HUES64 (cell line): Measurements from ENCODE around the gene EXT2.

Source experiments
- H3K27ac ChIP-seq: 2 replicates; pipeline ENCODE4 v1.7.0; 2013; ENCODE audit warnings: low read depth, low read length, inconsistent platforms
- H3K27me3 ChIP-seq: 2 replicates; pipeline ENCODE4 v1.6.1; 2013; ENCODE audit warnings: mild to moderate bottlenecking, low read length; ENCODE audit not compliant: insufficient read depth
- H3K36me3 ChIP-seq: 2 replicates; pipeline ENCODE4 v1.6.1; 2013; ENCODE audit warnings: mild to moderate bottlenecking, low read length; ENCODE audit not compliant: insufficient read depth
- H3K4me1 ChIP-seq: 2 replicates; pipeline ENCODE4 v1.6.1; 2013; ENCODE audit warnings: mild to moderate bottlenecking, low read length, moderate library complexity; ENCODE audit not compliant: insufficient read depth
- H3K4me3 ChIP-seq: 2 replicates; pipeline ENCODE4 v1.5.1; 2013; ENCODE audit warnings: mild to moderate bottlenecking, low read length, moderate library complexity
- H3K9ac ChIP-seq: 2 replicates; pipeline ENCODE4 v1.6.1; 2013; ENCODE audit warnings: mild to moderate bottlenecking, low read depth, low read length
- H3K9me3 ChIP-seq: 2 replicates; pipeline ENCODE4 v1.6.1; 2013; ENCODE audit warnings: low read depth, low read length; ENCODE audit not compliant: insufficient read depth
- WGBS: fragments of 150-250, 120-280 bp; methylation state at CpG from one replicate; pipeline ENCODE4 v1.1.7; 2013; ENCODE audit warnings: missing lambda C conversion rate; 5-methylcytosine and 5-hydroxymethylcytosine counted together

Gene EXT2

DNA sequence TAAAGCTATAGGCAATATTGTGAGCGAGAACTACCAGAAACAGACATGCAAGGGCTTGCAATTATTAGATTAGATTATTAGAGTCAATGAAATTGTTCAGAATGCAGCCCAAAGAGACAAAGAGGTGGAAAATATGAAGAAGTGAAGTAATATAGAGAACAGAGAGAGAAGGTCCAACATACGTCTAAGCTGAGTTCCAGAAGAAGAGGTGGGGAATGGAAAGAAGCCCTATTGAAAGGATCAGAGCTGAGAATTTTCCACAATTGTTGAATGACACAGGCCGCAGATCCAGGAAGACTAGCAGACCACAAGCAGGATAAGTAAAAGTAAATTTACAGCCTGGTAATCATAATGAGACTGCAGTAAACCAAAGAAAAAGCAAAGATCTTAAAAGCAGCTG is 93.2 kb downstream of the EXT2 start:
- Histone ChIP-seq H3K4me1 (peaks cover 23% of the 10 kb centered on the region), H3K27ac (no peak overlapping the region), H3K36me3 (peaks cover 5% of the 10 kb centered on the region; the same call in 1 of the 2 replicates), H3K9ac (no peak overlapping the region), H3K27me3 (no peaks in the 10 kb centered on the region), H3K9me3 (peaks cover 22% of the 10 kb centered on the region), H3K4me3 (no peak overlapping the region)
- 95% methylated on average over 3 of the region's 3 CpGs for WGBS

DNA sequence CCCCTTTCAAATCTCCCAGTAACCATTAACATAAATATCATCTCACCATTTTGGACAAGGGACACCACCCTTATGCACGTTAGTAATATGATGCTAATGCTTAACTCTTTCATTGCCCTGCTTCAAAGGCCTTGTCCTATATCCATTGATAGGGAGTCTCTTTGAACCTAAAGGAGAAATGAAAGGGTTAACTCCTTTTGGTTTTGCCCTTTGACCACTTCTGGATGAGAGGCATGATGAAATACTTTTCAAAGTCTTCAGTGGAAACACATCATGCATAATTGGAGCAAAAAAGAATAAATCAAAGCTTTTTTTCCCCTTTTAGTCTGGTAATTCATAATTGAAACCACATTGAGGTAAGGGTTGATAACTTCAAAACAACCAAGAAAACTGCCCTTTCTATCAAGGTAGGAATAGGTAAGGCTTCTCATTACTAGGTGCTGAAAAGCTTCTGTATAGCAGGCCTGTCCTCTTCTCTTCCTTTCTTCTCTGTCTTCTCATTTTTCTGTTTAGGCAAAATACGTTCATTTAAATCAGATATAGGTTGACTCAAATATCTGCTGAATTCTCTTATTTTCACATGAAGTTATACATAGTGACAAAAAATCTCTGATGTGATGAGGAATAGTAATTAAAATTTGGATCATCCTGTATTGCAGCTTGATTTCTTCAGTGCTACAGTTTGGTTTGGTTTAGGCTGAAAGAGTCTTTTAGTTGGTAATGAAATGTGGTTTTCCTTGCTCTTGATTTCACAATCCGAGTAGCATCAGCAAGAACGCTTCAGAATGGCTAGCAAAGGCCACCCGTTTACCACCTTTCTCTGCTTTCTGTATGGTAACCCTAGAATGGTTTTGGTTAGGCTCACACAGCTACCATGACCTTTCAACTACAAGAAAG is 94.8 kb downstream of the EXT2 start:
- Histone ChIP-seq H3K27me3 (no peaks in the 10 kb centered on the region), H3K36me3 (peaks cover 5% of the 10 kb centered on the region; the same call in 1 of the 2 replicates), H3K9me3 (peaks cover 22% of the 10 kb centered on the region), H3K4me3 (no peak overlapping the region), H3K27ac (no peak overlapping the region), H3K9ac (no peak overlapping the region), H3K4me1 (peaks cover 23% of the 10 kb centered on the region)
- over 99% methylated on average over 5 of the region's 5 CpGs for WGBS

DNA sequence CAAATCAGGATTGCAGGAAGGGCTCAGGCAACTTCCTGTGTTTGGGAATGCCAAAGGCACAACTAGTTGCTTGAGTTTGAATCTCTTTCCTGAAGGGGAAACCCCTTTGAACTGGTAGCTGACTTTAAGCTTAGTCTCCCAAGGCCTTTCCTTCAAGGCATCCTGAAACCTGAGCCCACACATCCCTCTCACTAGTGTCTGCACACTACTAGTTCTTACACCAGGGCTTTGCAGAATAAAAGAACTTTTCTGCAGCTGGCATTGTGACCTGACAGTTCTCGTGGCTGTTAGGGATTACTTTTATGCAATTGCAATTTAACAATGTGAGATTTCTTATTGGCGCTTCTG is 95.4 kb downstream of the EXT2 start:
- peaks cover 23% of the 10 kb centered on the region for H3K4me1 ChIP-seq
- no peak overlapping the region for H3K9ac ChIP-seq
- no peak overlapping the region for H3K4me3 ChIP-seq
- H3K27me3 ChIP-seq: no peaks in the 10 kb centered on the region
- H3K9me3 ChIP-seq: peaks cover 26% of the 10 kb centered on the region
- 80% methylated on average over 2 of the region's 2 CpGs for WGBS
- no peak overlapping the region for H3K27ac ChIP-seq
- peaks cover 5% of the 10 kb centered on the region; the same call in 1 of the 2 replicates for H3K36me3 ChIP-seq

DNA sequence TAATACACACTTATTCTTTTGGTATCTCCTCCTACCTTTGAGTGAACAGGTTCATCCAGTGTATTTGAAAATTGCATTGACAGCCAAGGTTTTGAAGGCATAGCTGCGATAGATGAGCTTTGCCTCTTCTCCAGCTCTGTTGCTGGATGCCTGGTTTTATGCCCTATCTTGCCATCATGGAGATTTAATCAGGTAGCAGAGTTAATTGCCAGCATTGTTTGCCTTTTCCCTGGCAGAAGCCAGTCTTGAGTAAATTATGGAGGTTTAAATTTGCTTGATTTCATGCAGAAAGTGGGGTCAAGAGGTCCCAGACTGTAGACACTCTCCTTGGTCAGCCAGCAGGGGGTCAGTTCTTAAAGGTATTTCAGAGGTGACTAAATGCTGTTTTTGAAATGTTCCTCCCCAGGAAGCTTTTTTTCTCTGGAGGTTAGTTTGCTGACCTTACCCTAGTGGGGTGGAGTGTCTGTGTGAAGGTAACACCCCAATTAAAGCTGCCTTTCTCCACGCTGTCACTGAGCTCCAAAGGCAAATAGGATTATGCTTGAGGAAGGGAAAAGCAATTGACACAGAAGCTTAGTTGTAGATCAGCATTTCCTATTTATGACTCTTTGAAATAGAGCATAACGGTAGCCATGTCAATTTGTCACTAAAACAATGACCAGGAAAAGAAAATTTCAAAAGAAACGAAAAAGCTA is 96.0 kb downstream of the EXT2 start:
- Histone ChIP-seq H3K27ac (no peak overlapping the region), H3K9me3 (peaks cover 33% of the 10 kb centered on the region), H3K9ac (no peak overlapping the region), H3K36me3 (peaks cover 5% of the 10 kb centered on the region; the same call in 1 of the 2 replicates), H3K4me1 (peaks cover 23% of the 10 kb centered on the region), H3K4me3 (no peak overlapping the region), H3K27me3 (no peaks in the 10 kb centered on the region)
- WGBS: 69% methylated on average over 3 of the region's 4 CpGs

DNA sequence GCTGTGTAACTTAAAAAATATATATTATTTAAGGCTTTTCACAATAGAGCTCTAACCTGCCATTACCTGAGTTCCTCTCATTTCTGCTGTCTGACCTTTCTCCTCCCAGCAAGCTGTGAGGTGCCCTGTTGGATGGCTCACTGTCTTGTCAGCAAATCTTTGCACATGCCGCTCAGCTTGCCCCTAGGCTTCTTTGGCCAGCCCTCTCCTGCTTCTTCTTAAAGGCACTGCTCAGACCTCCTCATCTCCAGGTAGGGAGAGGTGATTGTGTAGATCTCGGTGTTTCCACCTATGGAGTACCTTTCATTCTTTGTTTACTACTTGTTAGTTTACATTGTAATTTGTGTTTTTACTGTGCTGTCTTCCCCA is 96.5 kb downstream of the EXT2 start:
- no peak overlapping the region for H3K27ac ChIP-seq
- H3K4me3 ChIP-seq: no peak overlapping the region
- no peaks in the 10 kb centered on the region for H3K27me3 ChIP-seq
- peaks cover 34% of the 10 kb centered on the region for H3K9me3 ChIP-seq
- WGBS: 56% methylated on average over 1 of the region's 2 CpGs
- H3K9ac ChIP-seq: no peak overlapping the region
- peaks cover 23% of the 10 kb centered on the region for H3K4me1 ChIP-seq
- H3K36me3 ChIP-seq: peaks cover 5% of the 10 kb centered on the region; the same call in 1 of the 2 replicates

DNA sequence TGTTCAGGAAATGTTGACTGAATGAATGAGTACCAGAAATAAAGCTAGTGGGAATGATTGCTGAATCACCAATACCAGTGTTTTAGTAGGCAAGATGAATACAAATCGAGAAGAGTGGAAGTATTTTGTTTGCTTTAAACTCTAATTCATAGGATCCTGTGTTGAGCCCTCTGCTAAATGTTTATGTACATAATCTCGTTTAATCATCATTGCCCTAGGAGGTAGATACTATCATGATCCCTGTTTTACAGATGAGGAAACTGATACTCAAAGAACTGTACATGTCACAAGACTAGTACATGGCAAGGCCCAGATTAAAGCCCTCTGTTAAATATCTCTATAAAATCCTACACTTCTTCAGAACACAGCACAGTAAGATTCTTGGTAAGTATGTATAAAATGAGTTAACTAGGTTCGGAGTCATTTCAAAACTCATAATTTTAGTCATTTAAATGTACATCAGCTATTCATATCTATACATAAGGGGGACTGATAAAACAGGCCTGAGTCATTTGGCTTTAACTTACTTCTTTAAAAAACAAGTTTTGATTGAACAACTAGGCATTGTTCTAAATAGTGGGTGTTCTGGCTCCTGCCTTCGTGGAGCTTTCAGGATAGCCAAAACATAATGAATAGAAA is 97.1 kb downstream of the EXT2 start:
- Histone ChIP-seq H3K27me3 (no peaks in the 10 kb centered on the region), H3K9me3 (peaks cover 33% of the 10 kb centered on the region), H3K9ac (no peak overlapping the region), H3K27ac (no peak overlapping the region), H3K36me3 (peaks cover 5% of the 10 kb centered on the region; the same call in 1 of the 2 replicates), H3K4me1 (peaks cover 23% of the 10 kb centered on the region), H3K4me3 (no peak overlapping the region)
- WGBS: 86% methylated on average over 3 of the region's 4 CpGs

DNA sequence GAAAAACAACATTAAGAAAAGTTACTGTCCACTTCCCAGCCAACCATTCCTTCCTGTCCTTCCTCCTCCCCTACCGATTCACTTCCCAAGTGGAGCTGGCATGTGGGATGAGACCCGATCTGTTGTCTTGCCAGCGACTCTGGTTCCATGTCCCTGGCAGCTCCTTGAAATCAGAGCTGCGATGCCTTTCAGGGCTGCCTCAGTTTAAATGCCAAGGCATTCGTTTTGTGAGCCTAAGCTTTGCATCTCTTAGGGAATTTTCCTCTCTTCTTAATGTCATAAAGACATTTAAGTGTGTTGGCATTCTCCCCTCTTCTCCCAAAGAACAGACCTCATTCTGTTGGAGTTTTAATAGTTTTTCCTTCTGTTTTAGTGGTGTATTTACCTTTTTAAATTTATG is 98.4 kb downstream of the EXT2 start:
- H3K27ac ChIP-seq: no peak overlapping the region
- peaks cover 21% of the 10 kb centered on the region for H3K9me3 ChIP-seq
- WGBS: 88% methylated on average over 5 of the region's 5 CpGs
- no peaks in the 10 kb centered on the region for H3K27me3 ChIP-seq
- H3K4me3 ChIP-seq: no peak overlapping the region
- no peaks in the 10 kb centered on the region; the same call in 1 of the 2 replicates for H3K36me3 ChIP-seq
- H3K4me1 ChIP-seq: peaks cover 29% of the 10 kb centered on the region
- no peak overlapping the region for H3K9ac ChIP-seq

DNA sequence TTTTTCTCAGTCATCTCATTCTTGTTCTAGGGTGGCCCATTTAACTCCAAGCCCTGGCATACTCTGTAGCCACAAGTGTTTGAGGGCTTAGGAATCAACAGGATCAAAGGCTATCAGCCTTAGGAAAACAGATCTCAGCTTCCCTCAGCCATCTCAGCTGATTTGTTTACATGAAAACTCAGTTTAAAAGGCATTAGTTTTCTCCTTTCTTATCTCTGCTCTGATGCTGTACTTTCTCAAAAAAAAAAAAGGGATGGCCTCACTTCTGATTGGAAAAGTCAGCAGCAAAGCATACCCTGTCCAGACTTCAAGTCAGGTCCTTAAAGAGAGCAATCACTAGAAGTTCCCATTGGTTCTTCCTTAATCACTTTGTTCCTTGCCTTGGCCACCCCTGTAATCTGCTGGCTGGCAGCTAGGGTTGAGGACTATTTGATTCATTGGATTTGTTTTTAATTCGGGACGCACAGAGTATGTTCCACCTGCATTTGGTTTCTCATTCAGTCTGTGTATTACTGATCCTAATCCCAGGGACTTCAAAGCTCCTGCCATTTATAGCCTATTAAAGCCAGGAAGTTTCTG is 102.8 kb downstream of the EXT2 start:
- peaks cover 12% of the 10 kb centered on the region; the same call in 1 of the 2 replicates for H3K9me3 ChIP-seq
- no peaks in the 10 kb centered on the region for H3K36me3 ChIP-seq
- no peak overlapping the region for H3K4me3 ChIP-seq
- H3K27me3 ChIP-seq: no peaks in the 10 kb centered on the region
- H3K4me1 ChIP-seq: peaks cover 31% of the 10 kb centered on the region
- no peak overlapping the region for H3K9ac ChIP-seq
- H3K27ac ChIP-seq: no peak overlapping the region
- 93% methylated on average over 2 of the region's 2 CpGs for WGBS

DNA sequence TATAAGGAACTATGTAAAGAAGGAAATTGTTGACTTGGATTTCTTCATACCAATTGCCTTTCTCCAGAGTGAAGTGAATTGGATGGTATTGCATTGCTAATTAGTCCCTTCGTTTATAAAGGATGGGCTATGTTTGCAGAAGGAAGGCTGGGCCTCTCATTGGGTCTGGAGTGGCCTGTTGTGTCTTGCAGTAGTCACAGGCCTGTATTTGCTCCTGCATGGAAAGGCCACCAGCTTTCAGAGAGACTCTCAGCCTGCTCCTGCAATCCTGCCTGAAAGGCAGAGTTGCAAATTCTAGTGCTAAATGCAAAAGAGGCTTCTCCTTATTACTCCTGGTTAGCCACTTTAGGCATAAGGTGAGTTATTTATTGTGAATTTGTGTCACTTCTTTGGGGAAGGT is 103.8 kb downstream of the EXT2 start:
- H3K27ac ChIP-seq: peak overlapping the region; percentile 16; the same call in 1 of the 2 replicates
- H3K4me3 ChIP-seq: no peak overlapping the region
- no peaks in the 10 kb centered on the region for H3K27me3 ChIP-seq
- H3K4me1 ChIP-seq: peaks cover 31% of the 10 kb centered on the region
- 19% methylated on average over 1 of the region's 1 CpG for WGBS
- no peaks in the 10 kb centered on the region for H3K36me3 ChIP-seq
- no peak overlapping the region for H3K9ac ChIP-seq
- H3K9me3 ChIP-seq: peaks cover 12% of the 10 kb centered on the region; the same call in 1 of the 2 replicates

DNA sequence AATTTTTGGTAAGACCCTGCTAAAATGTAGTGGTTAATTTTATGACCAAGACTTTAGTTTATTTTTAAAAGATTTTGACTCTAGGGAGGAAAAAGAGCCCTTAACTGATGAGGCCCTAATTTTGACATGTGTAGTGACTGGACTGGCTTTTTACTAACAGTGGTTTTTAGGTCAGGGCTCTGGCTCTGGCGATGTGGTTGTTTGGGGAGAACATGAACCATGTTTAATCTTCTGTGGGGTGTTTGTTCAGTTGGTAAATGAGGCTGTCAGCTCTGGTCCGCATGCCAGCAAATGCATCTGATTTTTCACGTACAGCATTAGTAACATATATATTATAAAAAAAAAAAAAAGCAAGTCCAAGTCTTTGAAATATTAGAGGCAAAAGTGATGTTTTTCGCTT is 104.3 kb downstream of the EXT2 start:
- no peaks in the 10 kb centered on the region for H3K36me3 ChIP-seq
- 81% methylated on average over 1 of the region's 4 CpGs for WGBS

More for the DNA sequence above, 104.3 kb downstream of the EXT2 start:
- peak overlapping the region; percentile 16; the same call in 1 of the 2 replicates for H3K27ac ChIP-seq
- H3K9ac ChIP-seq: no peak overlapping the region
- H3K9me3 ChIP-seq: peaks cover 12% of the 10 kb centered on the region; the same call in 1 of the 2 replicates
- no peaks in the 10 kb centered on the region for H3K27me3 ChIP-seq
- H3K4me3 ChIP-seq: no peak overlapping the region
- H3K4me1 ChIP-seq: peaks cover 31% of the 10 kb centered on the region
